Hepatocyte (in vitro differentiated cells): ENCODE measurements around the gene TEX38.

ENCODE experiments used
- EZH2 ChIP-seq: fragments of 200-600 bp; sonication (generic); IDR thresholded peaks from 2 replicates; pipeline ENCODE4 v1.6.1; 2016; ENCODE audit warnings: antibody characterized with exemption, mild to moderate bottlenecking, borderline replicate concordance
- TF ChIP-seq, protein P1 (sequence below): fragments of 200-600 bp; sonication (generic); IDR thresholded peaks from 2 replicates; pipeline ENCODE4 v1.5.1; 2016; ENCODE audit warnings: antibody characterized with exemption, mild to moderate bottlenecking; ENCODE audit not compliant: poor library complexity

DNA sequence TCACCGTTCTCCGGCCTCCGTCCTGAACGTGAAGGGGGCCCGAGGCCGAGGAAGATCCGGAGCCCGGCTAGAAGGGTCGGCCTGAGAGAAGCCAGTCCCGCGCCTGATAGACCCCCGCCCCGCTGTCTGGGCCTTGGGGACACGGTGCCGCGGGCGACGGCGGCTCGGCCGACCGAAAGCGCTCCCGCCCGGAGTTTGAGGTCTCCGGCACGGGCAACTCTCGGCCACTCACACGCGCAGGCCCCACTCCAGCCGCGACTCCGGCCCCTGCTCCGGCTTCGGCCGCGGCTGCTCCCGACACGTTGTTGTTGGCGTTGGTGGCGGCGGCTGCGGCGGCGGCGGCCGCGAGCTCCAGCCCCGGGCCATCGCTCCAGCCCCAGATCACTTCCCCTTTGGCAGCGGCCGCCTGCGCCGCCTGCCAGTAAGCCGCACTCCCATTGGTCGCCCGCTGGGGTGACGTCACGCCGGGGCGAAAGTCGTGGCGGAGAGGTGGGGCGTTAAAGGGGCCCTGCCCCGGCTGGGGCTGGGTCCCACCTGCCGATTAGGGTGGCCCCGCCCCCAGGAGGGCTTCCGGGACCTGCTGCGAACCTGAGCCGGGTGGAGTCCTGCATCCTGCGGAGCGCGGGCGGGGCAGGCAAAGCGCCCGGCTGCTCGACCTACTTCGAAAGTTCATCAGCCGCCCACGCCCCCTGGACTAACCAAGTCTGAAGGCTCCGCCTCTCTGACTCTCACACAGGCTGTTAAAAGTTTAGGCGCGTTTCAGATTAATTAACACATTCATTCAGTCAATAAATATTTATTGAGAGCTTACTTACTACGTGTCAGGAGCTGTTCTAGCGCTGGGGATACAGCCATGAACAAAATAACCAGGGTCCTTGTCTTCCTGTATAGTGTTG lies 47.3 kb downstream of the TEX38 start, which contains the start of gene EFCAB14:
- TF ChIP-seq, protein P1, sequence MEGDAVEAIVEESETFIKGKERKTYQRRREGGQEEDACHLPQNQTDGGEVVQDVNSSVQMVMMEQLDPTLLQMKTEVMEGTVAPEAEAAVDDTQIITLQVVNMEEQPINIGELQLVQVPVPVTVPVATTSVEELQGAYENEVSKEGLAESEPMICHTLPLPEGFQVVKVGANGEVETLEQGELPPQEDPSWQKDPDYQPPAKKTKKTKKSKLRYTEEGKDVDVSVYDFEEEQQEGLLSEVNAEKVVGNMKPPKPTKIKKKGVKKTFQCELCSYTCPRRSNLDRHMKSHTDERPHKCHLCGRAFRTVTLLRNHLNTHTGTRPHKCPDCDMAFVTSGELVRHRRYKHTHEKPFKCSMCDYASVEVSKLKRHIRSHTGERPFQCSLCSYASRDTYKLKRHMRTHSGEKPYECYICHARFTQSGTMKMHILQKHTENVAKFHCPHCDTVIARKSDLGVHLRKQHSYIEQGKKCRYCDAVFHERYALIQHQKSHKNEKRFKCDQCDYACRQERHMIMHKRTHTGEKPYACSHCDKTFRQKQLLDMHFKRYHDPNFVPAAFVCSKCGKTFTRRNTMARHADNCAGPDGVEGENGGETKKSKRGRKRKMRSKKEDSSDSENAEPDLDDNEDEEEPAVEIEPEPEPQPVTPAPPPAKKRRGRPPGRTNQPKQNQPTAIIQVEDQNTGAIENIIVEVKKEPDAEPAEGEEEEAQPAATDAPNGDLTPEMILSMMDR: no peak
- TF ChIP-seq EZH2: no peak
